NCI-H128 (cell line): ENCODE measurements around the gene FAAH.
"Not testable (repeated sequence)": the region's sequence is repeated elsewhere in the genome, so short reads cannot be mapped to it uniquely, and the experiment has no call there.

Experiments
- DNase-seq: peaks from one replicate; lab custom pipeline; 2025; ENCODE audit not compliant: unreplicated experiment; lab: John Stamatoyannopoulos, UW

Gene FAAH

GRCh38 chr1:46394108-46394871 lies at the start of gene FAAH:
FAAH (plus strand) TSS chr1:46394317; CDS start chr1:46394349, 32 bp downstream.
- peak; percentile 53 for DNase-seq

GRCh38 chr1:46344481-46344880 lies 49.6 kb upstream of the FAAH start:
- no peak for DNase-seq

- no peak for DNase-seq
These were observed 48.8 kb upstream of the FAAH start for GRCh38 chr1:46345281-46345680.

GRCh38 chr1:46352363-46352762 lies 41.8 kb upstream of the FAAH start:
- DNase-seq, result no peak

GRCh38 chr1:46355920-46356319 lies 38.2 kb upstream of the FAAH start:
- DNase-seq, result not testable (repeated sequence)

GRCh38 chr1:46362158-46362557 lies 32.0 kb upstream of the FAAH start:
- DNase-seq, result no peak

GRCh38 chr1:46363121-46363520 lies 31.0 kb upstream of the FAAH start:
- DNase-seq, result no peak

- no peak for DNase-seq
These were observed 29.5 kb upstream of the FAAH start for GRCh38 chr1:46364612-46365011.

- not testable (repeated sequence) for DNase-seq
These were observed 28.3 kb upstream of the FAAH start for GRCh38 chr1:46365796-46366195.

GRCh38 chr1:46367072-46367471 lies 27.0 kb upstream of the FAAH start:
- no peak for DNase-seq

- not testable (repeated sequence) for DNase-seq
These were observed 26.4 kb upstream of the FAAH start for GRCh38 chr1:46367701-46368100.

- no peak for DNase-seq
These were observed 25.3 kb upstream of the FAAH start for GRCh38 chr1:46368791-46369190.

- DNase-seq, result no peak
These were observed 24.4 kb upstream of the FAAH start for GRCh38 chr1:46369542-46370213.

GRCh38 chr1:46370214-46370633 lies 23.9 kb upstream of the FAAH start:
- no peak for DNase-seq

- DNase-seq, result no peak
These were observed 21.7 kb upstream of the FAAH start for GRCh38 chr1:46372431-46372830.

GRCh38 chr1:46379996-46380395 lies 14.1 kb upstream of the FAAH start:
- DNase-seq, result no peak

- DNase-seq, result no peak
These were observed 13.6 kb upstream of the FAAH start for GRCh38 chr1:46380508-46380907.

GRCh38 chr1:46393510-46393909 lies 607 bp upstream of the FAAH start:
- DNase-seq, result no peak

- DNase-seq, result no peak
These were observed 852 bp downstream of the FAAH start for GRCh38 chr1:46394872-46395465.

GRCh38 chr1:46396441-46397398 lies 2.6 kb downstream of the FAAH start:
- no peak for DNase-seq

- DNase-seq, result no peak
These were observed 5.2 kb downstream of the FAAH start for GRCh38 chr1:46399307-46399706.
